ENCODE measurements around the gene AFF3.

AFF3 gene

GRCh38 chr2:100067784-100068183, 74.6 kb downstream of the AFF3 start:
- no peak for DNase-seq

DNA sequence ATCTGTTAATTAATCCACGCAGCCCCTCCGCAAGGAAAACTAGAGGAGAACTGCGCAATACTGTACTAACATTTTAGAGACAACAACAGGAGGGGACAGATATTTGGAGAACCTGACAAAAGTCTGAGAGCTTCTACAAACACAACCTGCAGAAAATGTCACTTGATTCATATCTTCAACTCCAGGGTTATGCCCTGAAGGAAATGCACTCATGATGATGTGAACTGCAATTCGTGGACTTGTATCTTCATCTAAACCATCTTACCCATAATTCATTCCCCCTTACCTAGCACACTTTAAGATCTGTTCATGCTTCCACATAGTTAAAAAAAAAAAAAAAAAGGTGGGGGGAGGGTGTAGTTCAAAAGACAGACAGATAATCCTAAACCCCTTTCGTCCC, 75.5 kb downstream of the AFF3 start:
- no peak for DNase-seq

DNA sequence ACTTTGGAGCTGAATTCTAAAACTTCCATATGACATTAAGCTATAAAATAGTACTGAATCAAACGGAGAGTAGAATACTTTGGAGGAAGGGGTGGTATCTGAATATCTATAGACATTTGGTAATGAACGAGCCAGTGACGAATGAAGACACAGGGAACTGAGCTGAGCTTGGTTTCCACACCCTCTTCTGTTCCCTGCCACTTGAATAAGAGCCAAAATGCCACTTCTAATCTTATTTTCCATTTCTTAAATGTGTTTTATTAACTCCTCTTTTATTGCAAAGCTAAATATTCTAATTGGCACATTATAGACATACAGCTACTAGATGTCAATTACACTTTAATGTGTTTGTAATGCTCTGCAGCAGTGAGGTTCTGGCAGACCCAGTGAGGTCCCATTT, 76.1 kb downstream of the AFF3 start:
- no peak for DNase-seq

GRCh38 chr2:100064592-100065428, 77.6 kb downstream of the AFF3 start:
- DNase-seq = no peak

GRCh38 chr2:100064165-100064564, 78.2 kb downstream of the AFF3 start:
- DNase-seq = no peak

DNA sequence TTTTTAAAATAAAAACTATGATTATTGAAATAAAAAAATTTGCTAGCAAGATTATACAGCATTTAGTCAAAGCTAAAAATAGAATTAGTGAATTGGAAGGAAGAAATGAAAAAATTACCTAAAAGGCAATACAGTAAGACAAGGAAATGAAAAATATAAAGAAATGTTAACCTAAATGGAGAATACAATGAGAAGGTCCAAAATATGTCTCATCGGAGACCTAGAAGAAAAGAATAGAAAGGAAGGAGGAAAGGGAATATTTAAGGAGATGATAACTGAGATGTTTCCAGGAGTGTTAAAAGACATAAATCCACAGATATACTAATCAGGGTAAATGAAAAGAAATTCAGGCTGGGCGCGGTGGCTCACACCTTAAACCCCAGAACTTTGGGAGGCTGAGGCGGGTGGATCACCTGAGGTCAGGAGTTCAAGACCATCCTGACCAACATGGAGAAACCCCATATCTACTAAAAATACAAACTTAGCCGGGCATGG, 78.9 kb downstream of the AFF3 start:
- DNase-seq = no peak

GRCh38 chr2:100062336-100062735, 80.1 kb downstream of the AFF3 start:
- DNase-seq = no peak

- DNase-seq = no peak
These were observed 81.5 kb downstream of the AFF3 start for GRCh38 chr2:100060875-100061274.

DNA sequence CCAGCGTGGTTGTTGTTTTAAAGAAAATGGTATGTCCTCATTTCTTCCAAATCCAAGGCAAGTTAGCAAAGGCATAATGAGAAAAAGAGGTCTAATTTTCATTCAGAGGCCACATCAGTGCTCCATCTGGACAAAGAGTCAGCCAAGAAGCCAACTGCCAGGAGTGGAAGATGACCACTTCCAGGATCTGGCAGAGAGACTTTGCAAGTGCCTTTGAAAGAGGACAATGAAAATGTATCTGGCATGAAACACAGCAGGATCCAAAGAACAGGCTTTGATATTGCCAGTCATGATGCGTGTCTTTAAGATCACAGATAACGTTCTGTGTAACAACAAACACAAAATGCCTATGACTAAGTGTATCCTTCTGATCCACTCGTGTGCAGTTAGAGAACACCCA, 82.8 kb downstream of the AFF3 start:
- no peak for DNase-seq

GRCh38 chr2:100057901-100058261, 84.5 kb downstream of the AFF3 start:
- no peak for DNase-seq

GRCh38 chr2:100054426-100054825, 88.0 kb downstream of the AFF3 start:
- no peak for DNase-seq

GRCh38 chr2:100053087-100053885, 89.1 kb downstream of the AFF3 start:
- no peak for DNase-seq

- DNase-seq = no peak
These were observed 89.7 kb downstream of the AFF3 start for GRCh38 chr2:100052650-100053049.

GRCh38 chr2:100051253-100051652, 91.1 kb downstream of the AFF3 start:
- no peak for DNase-seq

DNA sequence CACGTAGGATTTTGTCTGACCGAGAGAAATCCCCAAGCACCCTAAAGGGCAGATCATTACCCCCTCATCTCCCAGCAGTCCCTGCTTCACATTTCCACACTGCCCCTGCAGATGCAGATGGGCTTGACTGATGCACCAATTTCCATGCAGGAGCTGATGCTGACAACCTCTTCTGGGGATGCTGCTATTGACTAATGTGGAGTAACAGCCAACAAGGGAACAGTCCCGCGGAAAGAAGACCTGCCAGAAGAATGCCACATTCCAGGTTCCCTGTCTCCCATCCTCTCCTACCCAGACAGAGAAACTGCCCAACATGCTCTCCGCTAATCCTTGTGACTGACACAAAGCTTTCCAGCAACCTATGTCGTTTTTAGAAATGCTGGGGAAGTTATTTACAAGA, 91.7 kb downstream of the AFF3 start:
- DNase-seq = no peak

DNA sequence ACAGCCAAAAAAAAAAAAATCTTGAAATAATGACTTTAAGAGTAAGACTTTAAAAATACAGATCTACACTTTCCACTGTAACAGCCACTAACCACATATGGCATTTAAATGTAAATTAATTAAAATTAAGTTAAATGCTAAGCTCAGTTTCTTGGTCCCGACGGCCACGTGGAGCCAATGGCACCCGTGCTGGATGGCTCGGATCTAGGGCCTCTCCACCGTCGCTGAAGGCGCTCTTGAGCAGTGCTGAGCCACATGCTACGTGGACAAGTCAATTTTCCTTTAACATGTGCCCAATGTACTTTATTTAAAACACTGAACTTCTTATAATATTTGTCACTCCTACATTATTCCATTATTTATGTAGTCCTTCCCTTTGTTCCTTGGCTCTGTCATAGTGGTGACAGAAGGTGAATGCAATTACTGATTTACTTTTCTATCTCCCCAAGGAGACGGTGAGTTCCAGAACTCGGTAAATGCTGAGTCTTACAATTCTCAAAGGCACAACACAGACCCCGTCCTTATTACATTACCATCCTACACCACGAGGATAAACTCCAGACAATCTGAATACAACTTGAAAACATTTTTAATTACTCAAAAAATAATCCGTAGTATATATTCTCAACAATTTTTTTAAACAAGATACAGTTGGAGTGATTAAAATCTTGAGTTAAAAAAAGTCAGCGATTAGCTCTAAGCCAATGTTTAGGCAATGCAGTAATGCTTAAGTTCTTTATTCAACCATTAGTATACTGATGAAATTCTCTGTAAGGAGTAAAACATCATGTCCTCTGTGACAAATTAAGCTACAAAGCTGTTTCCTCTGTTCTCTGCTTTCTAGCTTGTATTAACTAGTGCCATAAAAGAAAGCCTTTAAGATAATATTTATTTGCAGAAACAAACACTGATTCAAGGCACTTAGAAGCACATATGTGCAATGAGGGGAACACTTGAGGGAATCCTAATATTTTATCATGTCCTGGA, 95.1 kb downstream of the AFF3 start:
- DNase-seq = no peak

DNA sequence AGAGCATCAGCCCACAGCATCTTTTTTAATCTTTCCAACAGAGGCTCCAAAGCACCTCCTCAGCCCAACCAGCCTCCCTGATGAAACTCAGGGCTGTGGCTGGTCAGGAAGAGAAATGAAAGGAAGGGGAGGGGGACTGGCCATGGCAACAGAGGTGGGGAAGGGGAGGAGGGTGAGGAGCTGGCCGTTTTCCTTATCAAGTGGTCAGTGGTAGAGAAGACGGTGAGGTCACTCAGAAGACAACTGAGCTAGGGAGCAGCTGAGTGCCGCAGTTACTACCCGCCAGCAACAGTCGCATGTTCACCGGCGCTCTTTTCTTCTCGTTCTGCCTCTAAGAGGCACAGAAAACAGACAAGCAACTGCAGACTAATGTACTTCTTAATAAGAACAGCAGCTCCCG, 97.4 kb downstream of the AFF3 start:
- DNase-seq = no peak

- no peak for DNase-seq
These were observed 98.5 kb downstream of the AFF3 start for GRCh38 chr2:100043891-100044255.

- DNase-seq = no peak
These were observed 99.1 kb downstream of the AFF3 start for GRCh38 chr2:100043081-100043890.

DNA sequence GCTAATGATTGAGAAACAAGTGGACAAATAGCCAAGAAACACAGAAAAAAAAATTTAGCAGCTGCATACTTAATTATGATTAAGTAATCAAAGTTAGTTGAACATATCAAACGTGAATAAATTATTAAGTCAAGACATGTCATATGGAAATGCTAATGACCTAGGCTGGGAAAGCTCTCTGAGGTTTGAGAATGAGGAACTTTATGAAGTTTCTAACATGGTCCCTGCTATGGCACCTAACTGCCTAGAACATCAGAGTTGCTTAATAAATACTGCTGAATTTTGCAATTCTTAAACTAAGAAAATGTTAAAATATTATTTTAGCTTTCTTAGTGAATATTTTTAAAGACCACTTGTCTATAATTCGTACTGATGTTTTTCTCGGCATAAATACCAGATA, 99.8 kb downstream of the AFF3 start:
- no peak for DNase-seq

DNA sequence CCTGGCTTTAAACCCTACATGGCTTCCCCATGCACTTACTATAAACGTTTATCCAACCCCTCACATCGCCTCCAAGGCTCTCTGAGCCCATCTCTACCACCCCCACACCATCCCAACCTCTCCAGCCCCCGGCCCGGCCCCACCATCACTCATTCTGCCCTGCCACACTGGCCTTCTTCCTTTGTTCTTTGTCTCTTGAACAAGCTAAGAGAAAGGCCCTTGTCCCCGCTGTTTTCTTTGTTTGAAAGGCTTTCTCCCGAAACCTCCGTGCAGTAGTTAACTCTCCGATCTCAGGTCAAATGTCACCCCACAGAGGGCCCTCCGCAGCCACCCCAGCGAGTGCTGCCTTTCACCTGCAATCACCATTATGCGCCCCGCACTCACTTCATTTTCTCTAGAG, 100.4 kb downstream of the AFF3 start:
- DNase-seq = no peak

- DNase-seq = no peak
These were observed 101.0 kb downstream of the AFF3 start for GRCh38 chr2:100041385-100041784.
